Stimulated activated CD4-positive, alpha-beta T cell treated with anti-CD3 and anti-CD28 coated beads, Interleukin-15, amount 100 ng/mL, for 1 hour (primary cell): Measurements from ENCODE around the gene LAD1.

ENCODE experiments used
- DNase-seq, 2 donors: peaks; one replicate each; pipeline ENCODE4 v3.0.0-alpha.2; 2020; ENCODE audit warnings: low read depth in 1 of 2, low spot score in 1 of 2

LAD1 gene

GRCh38 chr1:201399018-201399351, at the start of gene LAD1:
Gene LAD1 (minus strand): TSS chr1:201399324. CDS start chr1:201399306, 18 bp downstream.
- no peak for DNase-seq

- DNase-seq = peak; percentile 31 to 49
Measured at GRCh38 chr1:201447903-201448871, 49.1 kb upstream of the LAD1 start.

GRCh38 chr1:201445310-201445709, 46.2 kb upstream of the LAD1 start:
- DNase-seq = no peak

GRCh38 chr1:201444792-201445191, 45.7 kb upstream of the LAD1 start:
- no peak for DNase-seq

- DNase-seq = no peak
Measured at GRCh38 chr1:201443747-201444146, 44.6 kb upstream of the LAD1 start.

GRCh38 chr1:201436969-201437368, 37.8 kb upstream of the LAD1 start:
- DNase-seq = no peak

- no peak for DNase-seq
Measured at GRCh38 chr1:201436393-201436792, 37.3 kb upstream of the LAD1 start.

GRCh38 chr1:201434266-201434665, 35.1 kb upstream of the LAD1 start:
- no peak for DNase-seq

GRCh38 chr1:201433609-201434008, 34.5 kb upstream of the LAD1 start:
- no peak for DNase-seq

GRCh38 chr1:201430776-201431175, 31.7 kb upstream of the LAD1 start:
- no peak for DNase-seq

- no peak for DNase-seq
Measured at GRCh38 chr1:201429736-201430501, 30.8 kb upstream of the LAD1 start.

GRCh38 chr1:201427963-201428362, 28.8 kb upstream of the LAD1 start:
- DNase-seq = no peak

GRCh38 chr1:201426479-201427310, 27.6 kb upstream of the LAD1 start:
- DNase-seq = no peak

- no peak for DNase-seq
Measured at GRCh38 chr1:201424146-201424545, 25.0 kb upstream of the LAD1 start.

GRCh38 chr1:201423655-201424054, 24.5 kb upstream of the LAD1 start:
- DNase-seq = no peak

- no peak for DNase-seq
Measured at GRCh38 chr1:201422436-201423030, 23.4 kb upstream of the LAD1 start.

- no peak for DNase-seq
Measured at GRCh38 chr1:201422026-201422425, 22.9 kb upstream of the LAD1 start.

GRCh38 chr1:201421041-201421440, 21.9 kb upstream of the LAD1 start:
- DNase-seq = no peak

GRCh38 chr1:201420608-201421002, 21.5 kb upstream of the LAD1 start:
- DNase-seq = no peak

- no peak for DNase-seq
Measured at GRCh38 chr1:201419746-201420607, 20.9 kb upstream of the LAD1 start.
